SK-N-SH (cell line): ENCODE measurements around the gene CTBP1. TPM values are rescaled to one million over a fixed set of nuclear protein-coding genes. Genes with fewer than 3 reads are reported as not detected.
"Not testable (repeated sequence)": the region's sequence is repeated elsewhere in the genome, so short reads cannot be mapped to it uniquely, and the experiment has no call there.

Experiments
- CTCF ChIA-PET: fragments of 300-600, 350-600 bp; formaldehyde crosslinking; extraction: SDS; loops from one replicate; lab custom pipeline; 2021; lab: Yijun Ruan, JAX
- POLR2A ChIA-PET: fragments of 350-600 bp; sonication (Branson Sonifier 250); formaldehyde crosslinking; extraction: SDS; loops from one replicate; lab custom pipeline; 2020; ENCODE audit warnings: antibody characterized with exemption, inconsistent platforms; lab: Yijun Ruan, JAX
- DNase-seq: peaks from one replicate; pipeline ENCODE4 v3.0.0; 2012
- H2AFZ ChIP-seq: fragments of 200-600 bp; sonication (generic); 2 replicates; pipeline ENCODE4 v1.8.1; 2016; ENCODE audit warnings: antibody characterized with exemption, mild to moderate bottlenecking, low read depth
- H3F3A ChIP-seq: fragments of 200-600 bp; sonication (generic); replicated peaks from 2 replicates; pipeline ENCODE3; 2016; ENCODE audit warnings: antibody characterized with exemption, mild to moderate bottlenecking; ENCODE audit not compliant: insufficient read depth
- H3K27ac ChIP-seq, 2 experiments: fragments of 200-500 bp in 1 of 2; fragments of 200-600 bp in 1 of 2; sonication (Bioruptor generic) in 1 of 2; sonication (generic), shearing (Covaris generic) in 1 of 2; 2 replicates each; pipeline versions ENCODE4 v1.5.1 to v1.6.1; 2014 to 2016; ENCODE audit warnings: low read depth in 2 of 2, inconsistent platforms in 1 of 2, low read length in 1 of 2, mild to moderate bottlenecking in 1 of 2, mixed read lengths in 1 of 2
- H3K27me3 ChIP-seq: fragments of 200-600 bp; sonication (generic), shearing (Covaris generic); 2 replicates; pipeline ENCODE4 v1.6.1; 2016; ENCODE audit warnings: mixed run types; ENCODE audit not compliant: insufficient read depth
- H3K36me3 ChIP-seq, 2 experiments: fragments of 200-500 bp in 1 of 2; fragments of 200-600 bp in 1 of 2; sonication (Bioruptor generic) in 1 of 2; sonication (generic) in 1 of 2; replicated peaks in 1 of 2; 2 replicates each; pipeline versions ENCODE3 to v1.5.1; 2014 to 2016; ENCODE audit warnings: low read length in 1 of 2, mild to moderate bottlenecking in 1 of 2; ENCODE audit not compliant: insufficient read depth in 2 of 2, control insufficient read depth in 1 of 2
- H3K4me1 ChIP-seq, 2 experiments: fragments of 200-500 bp in 1 of 2; fragments of 200-600 bp in 1 of 2; sonication (Bioruptor generic) in 1 of 2; sonication (generic), shearing (Covaris generic) in 1 of 2; 2 replicates each; pipeline versions ENCODE4 v1.5.1 to v1.6.1; 2014 to 2016; ENCODE audit warnings: low read depth in 1 of 2, low read length in 1 of 2, mixed run types in 1 of 2; ENCODE audit not compliant: insufficient read depth in 2 of 2, control insufficient read depth in 1 of 2
- H3K4me2 ChIP-seq: fragments of 200-600 bp; sonication (generic), shearing (Covaris generic); 2 replicates; pipeline ENCODE4 v1.6.1; 2017; ENCODE audit warnings: mixed run types
- H3K4me3 ChIP-seq, 2 experiments: fragments of 200-500 bp in 1 of 2; fragments of 200-600 bp in 1 of 2; sonication (Bioruptor generic) in 1 of 2; sonication (generic), shearing (Covaris generic) in 1 of 2; 2 replicates each; pipeline versions ENCODE4 v1.5.1 to v1.8.1; 2014 to 2016; ENCODE audit warnings: low read depth in 2 of 2, inconsistent platforms in 1 of 2, low read length in 1 of 2, mild to moderate bottlenecking in 1 of 2, mixed read lengths in 1 of 2, moderate library complexity in 1 of 2
- H3K79me2 ChIP-seq: fragments of 200-600 bp; sonication (generic); 2 replicates; pipeline ENCODE4 v1.8.1; 2017; ENCODE audit warnings: mild to moderate bottlenecking; ENCODE audit not compliant: insufficient read depth
- H3K9ac ChIP-seq: fragments of 200-600 bp; sonication (generic); 2 replicates; pipeline ENCODE4 v1.6.1; 2017; ENCODE audit warnings: mixed run types
- H3K9me2 ChIP-seq: fragments of 200-600 bp; sonication (generic); 2 replicates; pipeline ENCODE4 v1.6.1; 2017; ENCODE audit warnings: mixed run types
- H3K9me3 ChIP-seq: fragments of 200-600 bp; sonication (generic); 2 replicates; pipeline ENCODE4 v1.6.1; 2017; ENCODE audit warnings: mixed run types, mild to moderate bottlenecking, moderate library complexity
- H4K20me1 ChIP-seq: fragments of 200-600 bp; sonication (generic); 2 replicates; pipeline ENCODE4 v1.6.1; 2017; ENCODE audit warnings: mild to moderate bottlenecking, mixed run types; ENCODE audit not compliant: insufficient read depth
- EP300 ChIP-seq, 2 experiments: IDR thresholded peaks; 2 replicates each; pipeline versions ENCODE4 v1.4.0 to v1.6.1; 2012; ENCODE audit warnings: borderline replicate concordance in 1 of 2, low read depth in 1 of 2, low read length in 1 of 2
- EZH2phosphoT487 ChIP-seq: fragments of 200-600 bp; sonication (generic); IDR thresholded peaks from 2 replicates; pipeline ENCODE4 v1.6.1; 2017; ENCODE audit warnings: low read depth, mixed run types, mild to moderate bottlenecking, antibody characterized with exemption, moderate library complexity, borderline replicate concordance
- GABPA ChIP-seq: IDR thresholded peaks from 2 replicates; pipeline ENCODE4 v1.4.0; 2012; ENCODE audit warnings: low read depth, mild to moderate bottlenecking
- GATA2 ChIP-seq: sonication (generic); formaldehyde crosslinking; IDR thresholded peaks from 2 replicates; pipeline ENCODE4 v1.5.0; 2020; ENCODE audit warnings: mild to moderate bottlenecking, missing genetic modification reagents
- MEF2A ChIP-seq: IDR thresholded peaks from 2 replicates; pipeline ENCODE4 v1.4.0; 2012; ENCODE audit warnings: low read depth, borderline replicate concordance
- MXI1 ChIP-seq: IDR thresholded peaks from 2 replicates; pipeline ENCODE4 v1.6.1; 2012; ENCODE audit warnings: mild to moderate bottlenecking, low read depth, low read length, improper control_type of control experiment
- NFIC ChIP-seq: IDR thresholded peaks from 2 replicates; pipeline ENCODE4 v1.4.0; 2012; ENCODE audit warnings: borderline replicate concordance
- RFX5 ChIP-seq: IDR thresholded peaks from 2 replicates; pipeline ENCODE4 v1.6.1; 2012; ENCODE audit warnings: mild to moderate bottlenecking, improper control_type of control experiment, low read length
- SMC3 ChIP-seq: IDR thresholded peaks from 2 replicates; pipeline ENCODE4 v1.6.1; 2012; ENCODE audit warnings: low read depth, low read length, improper control_type of control experiment
- TCF12 ChIP-seq: IDR thresholded peaks from 2 replicates; pipeline ENCODE4 v1.4.0; 2012
- TEAD4 ChIP-seq: IDR thresholded peaks from 2 replicates; pipeline ENCODE4 v1.4.0; 2012; ENCODE audit warnings: mild to moderate bottlenecking, borderline replicate concordance; ENCODE audit not compliant: insufficient read depth
- USF1 ChIP-seq: IDR thresholded peaks from 2 replicates; pipeline ENCODE4 v1.4.0; 2012; ENCODE audit warnings: low read depth, borderline replicate concordance
- USF2 ChIP-seq: fragments of 150-350 bp; IDR thresholded peaks from 2 replicates; pipeline ENCODE4 v1.6.1; 2017; ENCODE audit warnings: antibody characterized with exemption, low read length, low read depth, borderline replicate concordance
- WGBS: methylation state at CpG from one replicate; pipeline ENCODE4 v1.1.6; 2017; ENCODE audit warnings: low lambda C conversion rate; 5-methylcytosine and 5-hydroxymethylcytosine counted together
- polyA plus RNA-seq, 3 experiments: library from polyadenylated mRNA; depleted of rRNA; stranded (reverse); fragments of >200 nt; gene quantifications; 2 replicates each; pipeline ENCODE4 v1.2.3, GENCODE V29; 2012

CTBP1 gene
- polyA plus RNA-seq, 1 of the 3 experiments (the other 2 are of a cell fraction) = 183 TPM

- no peak overlapping the region for H3K4me2 ChIP-seq
- no peaks in the 10 kb centered on the region for H3K9me2 ChIP-seq
- no peak overlapping the region for H3K9ac ChIP-seq
- no peaks in the 10 kb centered on the region for H3K27me3 ChIP-seq
- DNase-seq = no peak
- H4K20me1 ChIP-seq = peaks cover 70% of the 10 kb centered on the region
- H3F3A ChIP-seq = no peaks in the 10 kb centered on the region
- no peak for TF ChIP-seq USF2
- TF ChIP-seq GABPA = no peak
- TF ChIP-seq TEAD4 = no peak
- no peak for TF ChIP-seq MXI1
- no peak for TF ChIP-seq NFIC
- TF ChIP-seq EZH2phosphoT487 = no peak
- no peak for TF ChIP-seq SMC3
- TF ChIP-seq GATA2 (CRISPR knock-in tag) = no peak
- no peak for TF ChIP-seq MEF2A
- no peak for TF ChIP-seq USF1
- no peak for TF ChIP-seq RFX5
- TF ChIP-seq EP300 (IDR thresholded peaks at IDR 0.05; ENCODE audit: borderline replicate concordance in 1 of 2, low read depth in 1 of 2, low read length in 1 of 2) = no peak
- TF ChIP-seq TCF12 = no peak
- H2AFZ ChIP-seq = no peak overlapping the region
- peaks cover 0 to 23% of the 10 kb centered on the region in 2 experiments; a peak in 3 of 4 replicates for H3K4me1 ChIP-seq
- no peaks in the 10 kb centered on the region for H3K9me3 ChIP-seq
- ChIA-PET CTCF (no interaction called here), POLR2A (no interaction called here)
- H3K27ac ChIP-seq = no peak overlapping the region
- no peak overlapping the region for H3K4me3 ChIP-seq
- peaks cover 79% of the 10 kb centered on the region for H3K79me2 ChIP-seq
- H3K36me3 ChIP-seq = peaks cover 0 to 14% of the 10 kb centered on the region in 2 experiments
- WGBS = 92% methylated on average over 4 of the region's 4 CpGs
These were observed 44.6 kb upstream of the CTBP1 start for GRCh38 chr4:1293531-1293941.

- POLR2A ChIA-PET, CTCF ChIA-PET: not testable (repeated sequence)
- H3K4me1 ChIP-seq = peaks cover 0 to 25% of the 10 kb centered on the region in 2 experiments; a peak in 3 of 4 replicates
These were observed 43.7 kb upstream of the CTBP1 start for GRCh38 chr4:1292703-1293011.

More at GRCh38 chr4:1292703-1293011, 43.7 kb upstream of the CTBP1 start:
- not testable (repeated sequence) for H3K9me2 ChIP-seq, H3F3A ChIP-seq, H3K4me3 ChIP-seq, H2AFZ ChIP-seq, H3K9me3 ChIP-seq, H3K9ac ChIP-seq, DNase-seq, H3K36me3 ChIP-seq, H3K27me3 ChIP-seq, H3K4me2 ChIP-seq, H3K27ac ChIP-seq
- Histone ChIP-seq H4K20me1 (peaks cover 63% of the 10 kb centered on the region), H3K79me2 (peaks cover 70% of the 10 kb centered on the region)
- 96% methylated on average over 8 of the region's 8 CpGs for WGBS
